Colonic mucosa (tissue), 4 donors: ENCODE data around the gene DUS3L. TPM values are rescaled to one million over a fixed set of nuclear protein-coding genes. Genes with fewer than 3 reads are reported as not detected.
"Not testable (repeated sequence)": the region's sequence is repeated elsewhere in the genome, so short reads cannot be mapped to it uniquely, and the experiment has no call there.

Experiments used
- DNase-seq: peaks from one replicate; pipeline ENCODE4 v3.0.0-alpha.2; 2020
- H3K27ac ChIP-seq: fragments of 200-600 bp; one replicate; pipeline ENCODE4 v1.8.0; 2021
- H3K27me3 ChIP-seq: fragments of 200-600 bp; one replicate; pipeline ENCODE4 v1.8.0; 2021
- H3K36me3 ChIP-seq: fragments of 200-600 bp; one replicate; pipeline ENCODE4 v1.8.0; 2021
- H3K4me1 ChIP-seq: fragments of 200-600 bp; one replicate; pipeline ENCODE4 v1.8.0; 2021; ENCODE audit warnings: mild to moderate bottlenecking
- H3K4me3 ChIP-seq: fragments of 200-600 bp; one replicate; pipeline ENCODE4 v1.8.0; 2021
- H3K9ac ChIP-seq, 2 donors: one replicate each; pipeline ENCODE4 v1.7.0; 2013; ENCODE audit warnings: control low read depth in 2 of 2, low read depth in 2 of 2, low read length in 2 of 2
- H3K9me3 ChIP-seq: fragments of 200-600 bp; one replicate; pipeline ENCODE4 v1.8.0; 2021
- CTCF ChIP-seq: fragments of 200-600 bp; IDR thresholded peaks from one replicate; pipeline ENCODE4 v1.8.0; 2022; ENCODE audit warnings: antibody characterized with exemption, mild to moderate bottlenecking
- intact Hi-C: fragments of 100-400 bp; cut with DNase I; formaldehyde crosslinking; loops from one replicate; pipeline ENCODE4 v1.14.1; 2022
- total RNA-seq, 2 donors: library from RNA; stranded (reverse); fragmentation: NEBNext Ultra II Directional in 1 of 2; extraction: Animal tissue kit (Norgen Biotek cat#: 25700) in 1 of 2; gene quantifications; one replicate each; pipeline ENCODE4 v1.2.1, GENCODE V29; 2021
- donor health status: healthy.
- donor health status: DM: no; HTN: no; CAD: no.
- donor health status: DM: no; HTN: no; CAD: no.

The DUS3L gene
- total RNA-seq, 2 donors from 2014 or later = 20.8 to 47.6 TPM

GRCh38 chr19:5786593-5787408 is 4.2 kb downstream of the DUS3L start:
- Histone ChIP-seq H3K36me3 (peaks cover 20% of the 10 kb centered on the region), H3K9ac (no peak overlapping the region), H3K27me3 (no peaks in the 10 kb centered on the region), H3K4me3 (no peak overlapping the region), H3K9me3 (no peaks in the 10 kb centered on the region), H3K27ac (no peak overlapping the region), H3K4me1 (peaks cover 5% of the 10 kb centered on the region)
- intact Hi-C loops = no loop called here
- no peak for TF ChIP-seq CTCF
- no peak for DNase-seq

GRCh38 chr19:5785423-5785822 is 5.5 kb downstream of the DUS3L start:
- Histone ChIP-seq H3K4me1 (peaks cover 5% of the 10 kb centered on the region), H3K27ac (no peak overlapping the region), H3K36me3 (peaks cover 20% of the 10 kb centered on the region), H3K4me3 (no peak overlapping the region), H3K9me3 (no peaks in the 10 kb centered on the region), H3K27me3 (no peaks in the 10 kb centered on the region), H3K9ac (no peak overlapping the region)
- no peak for TF ChIP-seq CTCF
- no peak for DNase-seq
- intact Hi-C loops = no loop called here

- Histone ChIP-seq H3K9me3 (no peaks in the 10 kb centered on the region), H3K4me1 (no peaks in the 10 kb centered on the region), H3K27me3 (no peaks in the 10 kb centered on the region), H3K4me3 (no peak within 1 kb of the TSS), H3K36me3 (peaks cover 20% of the 10 kb centered on the region), H3K9ac (no peak within 1 kb of the TSS), H3K27ac (no peak within 1 kb of the TSS)
- no peak for TF ChIP-seq CTCF
- DNase-seq = no peak
- intact Hi-C loops = no loop called here
Observed at GRCh38 chr19:5784581-5785147, 6.3 kb downstream of the DUS3L start, which contains the start of gene PRR22. TSS of gene PRR22 (minus strand) at chr19:5784746. CDS start at chr19:5784660, 86 bp downstream.

- H3K36me3 ChIP-seq = peaks cover 10% of the 10 kb centered on the region
- TF ChIP-seq CTCF = no peak
Observed at GRCh38 chr19:5782945-5783919, 7.7 kb downstream of the DUS3L start.

GRCh38 chr19:5782322-5782721 is 8.6 kb downstream of the DUS3L start:
- Histone ChIP-seq H3K36me3 (peaks cover under 1% of the 10 kb centered on the region), H3K4me3 (no peak overlapping the region), H3K9ac (no peak overlapping the region), H3K9me3 (no peaks in the 10 kb centered on the region), H3K27ac (no peak overlapping the region), H3K27me3 (no peaks in the 10 kb centered on the region), H3K4me1 (no peaks in the 10 kb centered on the region)
- intact Hi-C loops = no loop called here
- no peak for TF ChIP-seq CTCF
- no peak for DNase-seq

More at GRCh38 chr19:5782945-5783919, 7.7 kb downstream of the DUS3L start:
- Histone ChIP-seq H3K27me3 (no peaks in the 10 kb centered on the region), H3K4me1 (no peaks in the 10 kb centered on the region), H3K9me3 (no peaks in the 10 kb centered on the region), H3K9ac (no peak overlapping the region), H3K27ac (no peak overlapping the region), H3K4me3 (no peak overlapping the region)
- intact Hi-C loops = no loop called here
- DNase-seq = no peak

GRCh38 chr19:5780916-5781315 is 10.0 kb downstream of the DUS3L start:
- H3K9ac ChIP-seq, H3K27ac ChIP-seq, H3K4me1 ChIP-seq, H3K9me3 ChIP-seq, H3K4me3 ChIP-seq, H3K36me3 ChIP-seq, H3K27me3 ChIP-seq, intact Hi-C loops, DNase-seq: not testable (repeated sequence)
